ENCODE measurements around the gene TF. TPM values are rescaled to one million over a fixed set of nuclear protein-coding genes. Genes with fewer than 3 reads are reported as not detected.
"Not testable (repeated sequence)": the region's sequence is repeated elsewhere in the genome, so short reads cannot be mapped to it uniquely, and the experiment has no call there.

The TF gene
- total RNA-seq: 22.7 TPM

GRCh38 chr3:133745981-133746711 lies at the start of gene TF:
TSS of gene TF (plus strand) at chr3:133746393. CDS start at chr3:133746441, 48 bp downstream.
- DNase-seq (ENCODE audit: low spot score): no peak

DNA sequence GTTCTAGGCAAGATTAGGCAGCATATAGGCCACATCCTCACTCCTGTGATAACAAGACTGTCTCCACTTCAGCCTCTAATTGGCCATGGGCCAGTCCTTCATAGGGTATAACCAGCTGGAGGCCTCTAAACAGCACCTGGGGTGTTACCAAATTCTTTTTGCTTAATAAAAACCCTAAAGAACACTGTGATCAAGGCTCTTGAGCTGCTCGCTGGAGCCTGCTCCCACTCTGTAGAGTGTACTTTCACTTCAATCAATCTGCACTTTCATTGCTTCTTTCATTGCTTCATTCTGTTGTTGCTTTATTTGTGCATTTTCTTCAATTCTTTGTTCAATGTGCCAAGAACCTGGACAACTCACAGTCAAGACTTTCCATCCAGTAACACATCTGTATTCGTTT lies 48.2 kb upstream of the TF start:
- no peak for DNase-seq (ENCODE audit: low spot score)

DNA sequence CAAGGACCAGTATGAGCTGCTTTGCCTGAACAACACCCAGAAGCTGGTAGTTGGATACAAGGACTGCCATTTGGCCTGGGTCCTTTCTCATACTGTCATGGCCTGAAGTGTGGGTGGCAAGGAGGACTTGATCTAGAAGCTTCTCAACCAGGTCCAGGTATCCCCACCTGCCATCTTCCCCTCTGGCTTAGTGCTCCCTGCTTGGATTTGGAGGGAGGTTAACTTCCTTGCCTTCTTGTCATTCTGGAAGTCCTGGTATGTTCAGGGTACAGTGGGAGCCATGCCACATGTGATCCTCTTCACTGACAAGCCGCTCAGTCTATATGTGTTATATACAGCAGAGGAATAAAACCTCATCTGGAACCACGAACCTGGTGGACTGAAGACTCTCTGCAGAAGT lies 46.7 kb upstream of the TF start:
- DNase-seq (ENCODE audit: low spot score): no peak

GRCh38 chr3:133699903-133700302 lies 46.3 kb upstream of the TF start:
- no peak for DNase-seq (ENCODE audit: low spot score)

DNA sequence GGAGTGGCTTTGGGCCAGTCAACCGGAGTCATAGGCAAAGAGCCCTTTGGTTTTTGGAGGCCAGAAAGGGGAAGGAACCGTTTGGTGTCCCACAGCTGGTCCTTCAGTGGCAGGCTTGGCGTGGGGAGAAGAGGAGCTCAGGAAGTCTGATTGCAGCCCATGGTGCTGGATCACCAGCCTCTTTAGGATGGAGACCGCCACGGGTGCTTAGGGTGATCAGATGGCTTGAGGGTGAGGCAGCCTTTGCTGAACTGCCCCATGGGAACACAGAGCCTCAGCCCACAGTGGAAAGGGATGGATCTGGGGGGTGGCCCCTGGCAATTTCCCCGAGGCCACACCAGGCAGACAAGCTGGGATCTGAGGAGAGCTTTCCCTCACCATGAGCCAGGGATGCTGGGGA lies 45.8 kb upstream of the TF start:
- DNase-seq (ENCODE audit: low spot score): no peak

GRCh38 chr3:133701435-133702358 lies 44.5 kb upstream of the TF start:
- no peak for DNase-seq (ENCODE audit: low spot score)

DNA sequence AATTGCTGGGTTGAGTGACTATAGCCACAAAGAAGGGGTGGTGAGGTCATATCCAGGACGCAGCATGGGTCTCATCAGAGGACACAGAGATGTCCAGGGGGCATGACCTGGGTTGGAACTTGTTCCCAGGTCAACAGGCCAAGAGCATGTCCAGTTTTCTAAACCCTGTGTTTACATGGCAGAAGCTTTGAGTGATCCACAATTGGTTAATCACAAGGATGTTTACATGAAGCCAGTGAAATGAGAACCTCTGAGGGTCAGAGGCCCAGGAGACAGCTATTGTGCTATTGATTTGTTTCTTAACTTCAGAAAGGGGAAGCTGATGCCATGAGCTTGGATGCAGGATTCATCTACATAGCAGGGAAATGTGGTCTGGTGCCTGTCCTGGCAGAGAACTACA lies 42.3 kb upstream of the TF start:
- DNase-seq (ENCODE audit: low spot score): no peak

DNA sequence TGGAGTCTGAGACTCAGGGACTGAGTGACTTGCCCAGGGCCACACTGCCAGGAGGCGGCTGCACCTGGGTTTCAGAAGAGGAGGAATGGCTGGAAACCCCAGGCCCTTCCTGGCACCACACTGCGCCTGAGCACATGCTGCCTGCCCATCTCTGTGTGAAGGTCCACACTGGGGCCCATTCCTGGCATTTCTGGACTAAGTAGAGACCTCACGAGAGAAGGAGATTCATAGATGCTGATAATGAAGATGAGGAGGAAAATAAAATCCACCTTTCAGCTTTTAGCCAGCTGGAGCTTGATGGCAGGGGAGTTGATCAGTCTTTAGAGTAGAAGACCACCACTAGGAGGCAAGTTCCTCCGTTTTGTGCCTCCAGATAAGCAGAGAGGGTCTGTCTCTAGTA lies 40.2 kb upstream of the TF start:
- DNase-seq (ENCODE audit: low spot score): no peak

- DNase-seq (ENCODE audit: low spot score): no peak
These were observed 36.9 kb upstream of the TF start for GRCh38 chr3:133709139-133709750.

GRCh38 chr3:133711013-133711412 lies 35.2 kb upstream of the TF start:
- no peak for DNase-seq (ENCODE audit: low spot score)

DNA sequence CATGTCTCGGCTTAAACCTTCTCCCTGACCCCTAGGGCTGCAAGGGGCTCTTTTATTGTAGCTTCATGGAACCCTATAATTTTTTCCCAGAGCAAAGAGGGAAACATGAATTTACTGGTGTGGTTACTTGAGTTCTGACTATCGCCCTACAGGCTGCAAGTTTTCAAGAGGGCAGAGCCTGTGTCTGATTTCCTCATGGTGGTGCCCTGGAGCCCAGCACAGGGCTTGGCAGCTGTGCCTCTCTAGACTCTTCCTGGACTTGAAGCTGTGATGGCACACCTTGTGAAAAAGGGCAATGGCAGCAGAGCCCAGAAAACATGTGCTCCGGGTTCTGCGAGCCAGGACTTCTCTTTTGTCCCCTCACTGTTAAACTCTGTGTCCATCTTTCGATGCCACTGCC lies 34.2 kb upstream of the TF start:
- no peak for DNase-seq (ENCODE audit: low spot score)

GRCh38 chr3:133713347-133713746 lies 32.8 kb upstream of the TF start:
- no peak for DNase-seq (ENCODE audit: low spot score)

- DNase-seq (ENCODE audit: low spot score): no peak
These were observed 28.8 kb upstream of the TF start for GRCh38 chr3:133717424-133717823.

DNA sequence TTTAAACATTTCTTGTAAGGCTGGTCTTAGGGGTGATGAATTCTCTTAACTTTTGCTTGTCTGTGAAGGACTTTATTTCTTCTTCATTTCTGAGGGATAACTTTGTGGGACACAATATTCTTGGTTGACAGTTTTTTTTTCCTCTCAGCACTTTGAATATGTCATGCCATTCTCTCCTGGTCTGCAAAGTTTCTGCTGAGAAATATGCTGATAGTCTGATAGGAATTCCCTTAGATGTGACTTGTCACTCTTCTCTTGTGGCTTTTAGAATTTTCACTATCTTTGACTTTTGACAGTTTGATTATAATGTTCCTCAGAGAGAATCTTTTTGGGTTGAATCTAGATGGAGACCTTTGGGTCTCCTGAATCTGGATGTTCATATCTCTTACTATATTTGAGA lies 23.3 kb upstream of the TF start:
- no peak for DNase-seq (ENCODE audit: low spot score)

DNA sequence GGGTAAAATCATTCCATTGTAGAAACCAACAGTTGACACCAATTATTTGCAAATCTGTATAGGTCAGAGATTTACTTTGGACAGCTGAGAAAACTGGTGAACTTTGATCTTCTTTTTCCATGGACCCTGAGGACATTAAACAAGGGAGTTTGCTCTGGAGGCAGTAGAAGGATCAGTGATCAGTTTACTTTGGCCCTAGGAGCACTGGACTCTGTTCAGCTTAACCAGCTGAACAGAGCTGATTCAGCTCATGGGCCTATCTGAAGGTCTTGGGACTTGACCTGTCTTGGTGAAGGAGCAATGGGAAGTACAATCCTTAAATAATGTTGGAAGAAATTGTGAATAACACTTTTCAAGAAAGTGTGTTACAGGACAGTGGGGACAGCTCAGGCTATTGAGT lies 15.2 kb upstream of the TF start:
- no peak for DNase-seq (ENCODE audit: low spot score)

- not testable (repeated sequence) for DNase-seq (ENCODE audit: low spot score)
These were observed 14.0 kb upstream of the TF start for GRCh38 chr3:133732231-133732630.

DNA sequence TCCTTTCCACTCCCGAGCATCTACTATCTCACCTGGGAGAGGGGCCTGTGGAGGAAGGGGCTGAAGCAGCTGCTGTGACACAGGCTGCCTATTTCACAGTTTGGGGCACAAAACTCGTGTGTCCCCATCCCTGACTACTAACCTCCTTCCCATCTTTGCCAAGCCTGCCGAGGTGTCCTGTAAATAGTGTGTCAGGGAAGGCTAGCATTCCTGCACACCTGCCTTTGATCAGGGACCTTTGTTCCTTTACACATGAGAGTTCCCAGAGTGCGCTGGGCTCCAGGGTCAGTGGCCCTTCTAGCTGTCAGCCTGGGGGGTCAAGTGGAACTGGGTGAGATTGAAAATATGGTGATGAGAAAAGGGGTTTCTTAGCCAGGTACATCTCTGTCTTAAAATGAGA lies 13.0 kb upstream of the TF start:
- DNase-seq (ENCODE audit: low spot score): no peak

DNA sequence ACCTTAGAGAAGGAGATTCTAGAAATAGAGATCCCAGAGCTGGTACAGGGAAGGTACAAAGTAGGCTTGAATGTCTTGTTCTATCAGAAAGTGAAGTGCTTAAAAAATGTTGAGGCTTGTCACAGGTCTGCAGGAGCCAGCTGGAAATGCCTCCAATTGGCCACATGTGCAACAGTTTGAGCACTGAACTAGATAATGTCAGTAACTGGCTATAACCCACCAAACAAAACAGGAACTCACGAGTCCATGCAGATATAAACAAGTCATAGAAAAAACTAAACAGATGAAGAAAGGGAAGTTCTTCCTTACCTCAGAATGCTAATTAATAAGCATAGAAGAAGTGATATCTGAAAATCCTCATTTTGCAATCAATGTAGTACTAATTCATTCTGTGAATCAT lies 11.9 kb upstream of the TF start:
- no peak for DNase-seq (ENCODE audit: low spot score)

DNA sequence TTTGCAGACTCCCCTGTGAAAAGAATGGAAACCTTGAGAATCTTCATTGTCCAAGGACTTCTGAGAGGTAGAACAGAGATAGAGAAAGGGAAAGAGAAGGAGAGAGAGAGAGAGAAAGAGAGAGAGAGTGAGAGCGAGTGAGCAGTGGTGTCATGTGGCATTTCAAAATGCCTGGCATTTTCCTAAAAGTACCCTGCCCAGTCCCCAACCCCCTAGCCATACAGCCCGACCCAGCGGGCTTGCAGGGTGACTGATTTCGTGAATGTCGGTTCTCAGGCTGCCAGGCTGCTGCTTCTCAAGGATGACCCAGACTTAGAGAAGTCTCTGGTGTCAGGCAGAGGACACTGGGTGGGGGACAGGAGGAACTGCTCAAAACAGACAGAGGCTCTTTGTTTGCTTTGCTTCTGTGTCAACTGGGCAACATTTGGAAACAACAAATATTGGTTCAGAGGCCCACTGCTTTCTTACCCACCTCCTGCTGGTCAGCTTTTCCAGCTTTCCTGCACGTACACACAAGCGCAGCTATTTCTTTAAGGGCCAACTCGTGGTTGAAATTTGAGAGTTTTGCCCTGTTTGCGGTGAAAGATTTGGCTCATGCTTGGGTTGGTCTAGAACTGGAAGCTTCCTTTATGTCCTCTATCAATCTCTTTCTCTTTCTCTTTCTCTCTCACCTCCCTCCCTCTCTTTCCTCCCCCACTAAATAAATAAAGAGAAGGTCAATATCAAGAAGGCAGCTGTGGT lies 3.7 kb upstream of the TF start:
- no peak for DNase-seq (ENCODE audit: low spot score)

DNA sequence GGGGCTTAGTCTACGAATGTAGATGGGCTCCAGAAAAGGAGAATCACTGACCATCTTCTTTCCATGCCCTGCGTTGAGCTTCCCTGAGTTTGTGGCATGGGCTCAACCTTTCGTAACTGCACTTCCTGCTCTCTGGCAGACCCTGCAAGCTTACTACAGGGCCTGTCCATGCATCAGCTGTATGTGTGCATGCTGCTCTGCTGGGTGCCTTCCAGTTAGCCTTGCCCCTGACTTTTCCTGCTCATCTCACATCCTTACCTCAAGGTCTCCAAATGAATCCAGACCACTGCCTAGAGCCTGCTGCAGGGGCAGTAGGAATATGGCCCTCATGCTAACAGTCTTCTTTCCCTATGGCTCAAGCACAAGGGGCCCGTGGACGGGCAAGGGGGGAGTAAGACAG lies 2.0 kb upstream of the TF start:
- DNase-seq (ENCODE audit: low spot score): no peak

DNA sequence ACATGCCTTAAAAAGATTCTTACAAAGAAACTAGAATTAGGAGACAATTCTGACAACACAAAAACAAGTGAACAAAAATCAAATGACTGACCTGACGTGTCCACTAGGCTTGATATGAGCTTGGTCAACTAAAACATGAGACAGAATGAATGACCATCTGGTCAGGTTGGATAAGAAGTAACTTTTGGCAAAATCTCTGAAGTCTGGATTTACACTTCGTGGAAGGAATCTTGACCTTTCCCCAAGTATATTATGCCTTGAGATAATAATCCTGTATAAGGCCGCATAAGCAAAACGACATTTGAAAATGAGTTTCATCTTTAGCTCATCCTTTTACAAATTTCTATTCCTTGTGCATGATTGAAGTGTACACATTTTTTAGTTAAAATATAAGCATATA lies 1.1 kb upstream of the TF start:
- no peak for DNase-seq (ENCODE audit: low spot score)

DNA sequence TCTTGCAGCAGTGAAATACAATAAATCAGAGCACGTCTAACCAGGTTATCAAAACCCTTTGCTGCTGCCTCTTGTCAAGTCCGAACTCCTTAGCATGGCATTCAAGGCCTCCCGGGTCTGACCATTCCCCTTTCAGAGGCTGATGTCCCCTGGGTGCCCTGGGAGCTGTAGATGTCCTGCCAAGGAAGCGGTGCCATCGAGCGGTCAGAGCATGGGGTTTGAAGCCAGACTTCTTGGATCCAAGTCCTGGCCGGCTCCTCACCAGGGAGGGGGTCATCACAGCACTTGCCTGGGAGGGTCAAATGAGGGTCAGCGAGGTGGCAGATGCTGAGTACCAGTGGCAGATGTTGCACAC lies 496 bp downstream of the TF start:
- DNase-seq (ENCODE audit: low spot score): no peak

Measured in mucosa of gallbladder (tissue), 1 donor.